H9 (cell line): ENCODE results near the gene POU5F1. TPM values are rescaled to one million over a fixed set of nuclear protein-coding genes. Genes with fewer than 3 reads are reported as not detected.

Experiments used
- DNase-seq: peaks from one replicate; pipeline ENCODE4 v3.0.0-alpha.2; 2017
- H2AFZ ChIP-seq: one replicate; pipeline ENCODE4 v1.6.1; 2013; ENCODE audit warnings: mild to moderate bottlenecking, low read length, control low read depth, moderate library complexity
- H2AK5ac ChIP-seq: 2 replicates; pipeline ENCODE4 v1.6.1; 2013; ENCODE audit warnings: low read length, control low read depth, mixed read lengths; ENCODE audit not compliant: insufficient read length
- H2BK120ac ChIP-seq: one replicate; pipeline ENCODE4 v1.6.1; 2013; ENCODE audit warnings: low read depth, mild to moderate bottlenecking, low read length, control low read depth, inconsistent platforms; ENCODE audit not compliant: poor library complexity, severe bottlenecking
- H2BK12ac ChIP-seq: 2 replicates; pipeline ENCODE4 v1.6.1; 2013; ENCODE audit warnings: low read length, control low read depth, mixed read lengths, low read depth; ENCODE audit not compliant: insufficient read length
- H2BK15ac ChIP-seq: 2 replicates; pipeline ENCODE4 v1.6.1; 2013; ENCODE audit warnings: low read depth, low read length, control low read depth
- H2BK20ac ChIP-seq: one replicate; pipeline ENCODE4 v1.6.1; 2013; ENCODE audit warnings: low read depth, mild to moderate bottlenecking, low read length, control low read depth, inconsistent platforms; ENCODE audit not compliant: poor library complexity, severe bottlenecking
- H2BK5ac ChIP-seq: 2 replicates; pipeline ENCODE4 v1.6.1; 2013; ENCODE audit warnings: low read length, control low read depth, mixed read lengths; ENCODE audit not compliant: insufficient read length
- H3K14ac ChIP-seq: 2 replicates; pipeline ENCODE4 v1.6.1; 2013; ENCODE audit warnings: low read length, control low read depth; ENCODE audit not compliant: insufficient read depth
- H3K18ac ChIP-seq: 2 replicates; pipeline ENCODE4 v1.6.1; 2013; ENCODE audit warnings: low read depth, mild to moderate bottlenecking, mixed read lengths, low read length, control low read depth; ENCODE audit not compliant: insufficient read length
- H3K23ac ChIP-seq: 2 replicates; pipeline ENCODE4 v1.6.1; 2013; ENCODE audit warnings: low read length, control low read depth, mixed read lengths, low read depth; ENCODE audit not compliant: insufficient read length
- H3K23me2 ChIP-seq: 2 replicates; pipeline ENCODE4 v1.6.1; 2013; ENCODE audit warnings: low read depth, mild to moderate bottlenecking, mixed read lengths, low read length, control low read depth; ENCODE audit not compliant: insufficient read length, poor library complexity, severe bottlenecking
- H3K27ac ChIP-seq: 2 replicates; pipeline ENCODE4 v1.5.1; 2013; ENCODE audit warnings: low read length, control low read depth, mixed read lengths, low read depth; ENCODE audit not compliant: insufficient read length
- H3K27me3 ChIP-seq: 2 replicates; pipeline ENCODE4 v1.6.1; 2013; ENCODE audit warnings: low read length, control low read depth, inconsistent platforms; ENCODE audit not compliant: insufficient read depth
- H3K4ac ChIP-seq: 2 replicates; pipeline ENCODE4 v1.6.1; 2013; ENCODE audit warnings: low read depth, mild to moderate bottlenecking, control low read depth, inconsistent platforms, low read length, moderate library complexity
- H3K4me1 ChIP-seq: 2 replicates; pipeline ENCODE4 v1.6.1; 2013; ENCODE audit warnings: low read length, control low read depth, inconsistent platforms; ENCODE audit not compliant: insufficient read depth
- H3K4me2 ChIP-seq: 2 replicates; pipeline ENCODE4 v1.6.1; 2013; ENCODE audit warnings: low read length, control low read depth, mixed read lengths; ENCODE audit not compliant: insufficient read length, insufficient read depth
- H3K56ac ChIP-seq: 2 replicates; pipeline ENCODE4 v1.6.1; 2013; ENCODE audit warnings: low read depth, mild to moderate bottlenecking, mixed read lengths, low read length, control low read depth; ENCODE audit not compliant: insufficient read length
- H3K79me1 ChIP-seq: 2 replicates; pipeline ENCODE4 v1.6.1; 2013; ENCODE audit warnings: low read depth, mild to moderate bottlenecking, moderate library complexity, low read length, control low read depth, inconsistent platforms; ENCODE audit not compliant: insufficient read depth, poor library complexity, severe bottlenecking
- H3K79me2 ChIP-seq: 2 replicates; pipeline ENCODE4 v1.6.1; 2013; ENCODE audit warnings: low read length, control low read depth, inconsistent platforms; ENCODE audit not compliant: insufficient read depth
- H3K9ac ChIP-seq: 2 replicates; pipeline ENCODE4 v1.6.1; 2013; ENCODE audit warnings: low read length, control low read depth, mixed read lengths; ENCODE audit not compliant: insufficient read length; ENCODE audit errors: extremely low read depth
- H3K9me3 ChIP-seq: one replicate; pipeline ENCODE4 v1.6.1; 2013; ENCODE audit warnings: low read depth, low read length, inconsistent platforms; ENCODE audit not compliant: control insufficient read depth
- H3T11ph ChIP-seq: one replicate; pipeline ENCODE4 v1.6.1; 2013; ENCODE audit warnings: mild to moderate bottlenecking, low read length, control low read depth, inconsistent platforms
- H4K20me1 ChIP-seq: one replicate; pipeline ENCODE4 v1.6.1; 2013; ENCODE audit not compliant: control insufficient read depth, insufficient read length, insufficient read depth
- H4K5ac ChIP-seq: 2 replicates; pipeline ENCODE4 v1.6.1; 2013; ENCODE audit warnings: low read depth, mild to moderate bottlenecking, mixed read lengths, low read length, control low read depth; ENCODE audit not compliant: insufficient read length
- H4K8ac ChIP-seq: replicated peaks from 2 replicates; pipeline ENCODE4 v1.6.1; 2013; ENCODE audit warnings: low read length, control low read depth, mixed read lengths, low read depth; ENCODE audit not compliant: insufficient read length
- H4K91ac ChIP-seq: 2 replicates; pipeline ENCODE4 v1.6.1; 2013; ENCODE audit warnings: low read depth, mild to moderate bottlenecking, moderate library complexity, mixed read lengths, low read length, control low read depth; ENCODE audit not compliant: insufficient read length
- H3K27ac Mint-ChIP-seq, 3 experiments: 2 replicates in 2 of 3; 3 replicates in 1 of 3; pipeline ENCODE4 v1.8.0; 2020 to 2021; ENCODE audit warnings: mixed read lengths in 3 of 3, mild to moderate bottlenecking in 1 of 3, moderate library complexity in 1 of 3
- H3K27me3 Mint-ChIP-seq: 2 replicates; pipeline ENCODE4 v1.8.0; 2021; ENCODE audit warnings: low read depth, mild to moderate bottlenecking, moderate library complexity, mixed read lengths
- H3K36me3 Mint-ChIP-seq, 3 experiments: 2 replicates in 2 of 3; 3 replicates in 1 of 3; pipeline ENCODE4 v1.8.0; 2020 to 2021; ENCODE audit warnings: low read depth in 3 of 3, mixed read lengths in 3 of 3; ENCODE audit not compliant: insufficient read depth in 1 of 3
- H3K4me1 Mint-ChIP-seq, 2 experiments: 2 replicates each; pipeline ENCODE4 v1.8.0; 2020; ENCODE audit warnings: mixed read lengths in 2 of 2
- H3K4me3 Mint-ChIP-seq, 2 experiments: 2 replicates in 1 of 2; 3 replicates in 1 of 2; pipeline ENCODE4 v1.8.0; 2020 to 2021; ENCODE audit warnings: mild to moderate bottlenecking in 2 of 2, mixed read lengths in 2 of 2, moderate library complexity in 1 of 2
- H3K9me3 Mint-ChIP-seq, 2 experiments: 2 replicates in 1 of 2; 3 replicates in 1 of 2; pipeline ENCODE4 v1.8.0; 2020; ENCODE audit warnings: mild to moderate bottlenecking in 2 of 2, mixed read lengths in 2 of 2, moderate library complexity in 1 of 2
- WGBS: extraction: QIAGEN DNeasy Blood & Tissue Kit; methylation state at CpG from one replicate; pipeline ENCODE4 v1.1.7; 2013; ENCODE audit warnings: missing lambda C conversion rate, low lambda C conversion rate, mixed read lengths; ENCODE audit not compliant: insufficient read length; ENCODE audit errors: extremely low coverage; 5-methylcytosine and 5-hydroxymethylcytosine counted together
- total RNA-seq: library from RNA; stranded (reverse); gene quantifications from 2 replicates; pipeline ENCODE4 v1.2.1, GENCODE V29; 2021
- TF ChIP-seq, protein P1 (sequence below): fragments of 200-600 bp; sonication (generic); conservative IDR thresholded peaks from 3 replicates; pipeline ENCODE4 v1.8.0; 2021; ENCODE audit warnings: antibody characterized with exemption, mild to moderate bottlenecking

Gene POU5F1
- total RNA-seq, 1 experiment from 2014 or later: 2,134 TPM

DNA sequence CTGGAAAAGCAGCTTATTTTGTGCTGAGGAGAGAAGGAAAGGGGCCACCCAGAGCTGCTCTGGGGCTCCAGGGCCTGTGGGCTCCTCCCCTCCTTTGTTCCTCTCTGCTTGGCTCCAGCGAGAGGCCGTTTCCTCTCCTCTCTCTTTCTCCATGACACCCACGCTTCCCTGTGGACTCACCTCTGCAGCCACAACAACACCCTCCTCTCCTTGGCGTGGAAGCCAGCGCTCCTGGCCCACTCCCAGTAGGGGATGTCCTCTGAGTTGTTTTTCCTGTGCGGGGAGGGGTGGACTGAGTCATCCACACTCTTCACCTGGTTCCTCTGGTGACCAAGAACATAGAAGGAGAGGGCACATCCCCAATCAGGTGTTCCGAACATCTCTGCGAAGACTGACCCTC lies 45.3 kb downstream of the POU5F1 start:
- H3K4me1 Mint-ChIP-seq: peaks cover 36 to 42% of the 10 kb centered on the region in 2 experiments
- no peaks in the 10 kb centered on the region for H3K36me3 Mint-ChIP-seq

More for the DNA sequence above, 45.3 kb downstream of the POU5F1 start:
- H2BK12ac ChIP-seq: no peak overlapping the region
- H3K79me2 ChIP-seq: no peaks in the 10 kb centered on the region
- no peaks in the 10 kb centered on the region for H3K9me3 ChIP-seq
- H3T11ph ChIP-seq: no peak overlapping the region
- H3K56ac ChIP-seq: no peak overlapping the region
- no peak overlapping the region for H2AFZ ChIP-seq
- H2BK5ac ChIP-seq: no peak overlapping the region
- DNase-seq: no peak
- H3K9ac ChIP-seq: no peak overlapping the region
- no peak overlapping the region for H3K4ac ChIP-seq
- Mint-ChIP-seq H3K9me3 (no peaks in the 10 kb centered on the region; a peak in 1 of 5 replicates), H3K27ac (peak overlapping the region in 1 of 3 experiments; percentile 32; a peak in 1 of 7 replicates), H3K27me3 (peaks cover 13% of the 10 kb centered on the region), H3K4me3 (no peak overlapping the region)
- no peak overlapping the region for H4K5ac ChIP-seq
- 0 out of 2 replicates have a peak overlapping the region, but pooled peaks have one; percentile 24 for H3K14ac ChIP-seq
- no peaks in the 10 kb centered on the region for H3K4me1 ChIP-seq
- no peak overlapping the region for H3K4me2 ChIP-seq
- no peak overlapping the region for H4K8ac ChIP-seq
- no peak overlapping the region for H3K23ac ChIP-seq
- H3K18ac ChIP-seq: no peak overlapping the region
- H3K79me1 ChIP-seq: no peaks in the 10 kb centered on the region
- H2BK120ac ChIP-seq: no peak overlapping the region
- no CpG with 5 or more reads among the region's 8 CpGs for WGBS
- no peak overlapping the region for H3K27ac ChIP-seq
- H3K27me3 ChIP-seq: no peaks in the 10 kb centered on the region
- no peaks in the 10 kb centered on the region for H4K20me1 ChIP-seq
- no peaks in the 10 kb centered on the region for H3K23me2 ChIP-seq
- no peak overlapping the region for H2BK15ac ChIP-seq
- TF ChIP-seq, protein P1, sequence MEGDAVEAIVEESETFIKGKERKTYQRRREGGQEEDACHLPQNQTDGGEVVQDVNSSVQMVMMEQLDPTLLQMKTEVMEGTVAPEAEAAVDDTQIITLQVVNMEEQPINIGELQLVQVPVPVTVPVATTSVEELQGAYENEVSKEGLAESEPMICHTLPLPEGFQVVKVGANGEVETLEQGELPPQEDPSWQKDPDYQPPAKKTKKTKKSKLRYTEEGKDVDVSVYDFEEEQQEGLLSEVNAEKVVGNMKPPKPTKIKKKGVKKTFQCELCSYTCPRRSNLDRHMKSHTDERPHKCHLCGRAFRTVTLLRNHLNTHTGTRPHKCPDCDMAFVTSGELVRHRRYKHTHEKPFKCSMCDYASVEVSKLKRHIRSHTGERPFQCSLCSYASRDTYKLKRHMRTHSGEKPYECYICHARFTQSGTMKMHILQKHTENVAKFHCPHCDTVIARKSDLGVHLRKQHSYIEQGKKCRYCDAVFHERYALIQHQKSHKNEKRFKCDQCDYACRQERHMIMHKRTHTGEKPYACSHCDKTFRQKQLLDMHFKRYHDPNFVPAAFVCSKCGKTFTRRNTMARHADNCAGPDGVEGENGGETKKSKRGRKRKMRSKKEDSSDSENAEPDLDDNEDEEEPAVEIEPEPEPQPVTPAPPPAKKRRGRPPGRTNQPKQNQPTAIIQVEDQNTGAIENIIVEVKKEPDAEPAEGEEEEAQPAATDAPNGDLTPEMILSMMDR: no peak
- H2AK5ac ChIP-seq: no peak overlapping the region
- H2BK20ac ChIP-seq: no peak overlapping the region
- no peak overlapping the region for H4K91ac ChIP-seq
